HepG2 (cell line): Measurements from ENCODE around the gene CYBC1. TPM values are rescaled to one million over a fixed set of nuclear protein-coding genes. Genes with fewer than 3 reads are reported as not detected.
A peak's percentile ranks its signal among the peaks of the same experiment; 100 is the strongest.

ENCODE experiments used
- HNRNPLL ChIP-seq: fragments of 200-400 bp; formaldehyde crosslinking; IDR thresholded peaks from 2 replicates; pipeline ENCODE4 v1.6.1; 2017; ENCODE audit warnings: mild to moderate bottlenecking, low read depth, low read length; ENCODE audit not compliant: poor library complexity, severe bottlenecking
- MZF1 ChIP-seq: sonication (generic); formaldehyde crosslinking; IDR thresholded peaks from 2 replicates; pipeline ENCODE4 v1.8.1; 2023; ENCODE audit warnings: mild to moderate bottlenecking, missing genetic modification reagents, borderline replicate concordance
- PHF21A ChIP-seq: sonication (generic); formaldehyde crosslinking; IDR thresholded peaks from 2 replicates; pipeline ENCODE4 v1.5.0; 2020; ENCODE audit warnings: mild to moderate bottlenecking, missing genetic modification reagents
- ZSCAN29 ChIP-seq: sonication (generic); formaldehyde crosslinking; conservative IDR thresholded peaks from 2 replicates; pipeline ENCODE4 v1.4.0; 2020; ENCODE audit warnings: mild to moderate bottlenecking, missing genetic modification reagents
- polyA plus RNA-seq, 8 experiments: library from polyadenylated mRNA; depleted of rRNA in 3 of 8; stranded (reverse) in 7 of 8; unstranded in 1 of 8; fragments of >200 nt; fragmentation: Illumina TruSeq in 4 of 8; extraction: Trizol in 4 of 8; gene quantifications; 2 replicates each; pipeline versions ENCODE4 v1.2.1 to v1.2.3, GENCODE V29; 2011 to 2016; ENCODE audit warnings: low read depth in 4 of 8, missing spikeins in 1 of 8, mixed read lengths in 1 of 8; ENCODE audit not compliant: insufficient read depth in 1 of 8
- total RNA-seq, 5 experiments: library from RNA; depleted of rRNA; stranded (reverse); fragments of >200 nt; fragmentation: Illumina TruSeq; extraction: Trizol; gene quantifications; 2 replicates each; pipeline ENCODE4 v1.2.3, GENCODE V29; 2016; ENCODE audit warnings: low read depth in 1 of 5
- TF ChIP-seq, protein P1 (sequence below): IDR thresholded peaks from 2 replicates; pipeline ENCODE4 v1.6.1; 2012; ENCODE audit warnings: low read depth, low read length, improper control_type of control experiment
- TF ChIP-seq, protein P2 (sequence below): sonication (generic); formaldehyde crosslinking; IDR thresholded peaks from 2 replicates; pipeline ENCODE4 v1.4.0; 2020; ENCODE audit warnings: missing genetic modification reagents
- TF ChIP-seq, protein P3 (sequence below): sonication (generic); formaldehyde crosslinking; IDR thresholded peaks from 2 replicates; pipeline ENCODE4 v1.4.0; 2020; ENCODE audit warnings: low read depth, missing genetic modification reagents

The CYBC1 gene
- total and polyA plus RNA-seq, 2 of the 13 experiments (the other 11 are each of a cell fraction or from before 2014, with no cell fraction given): 43.4 to 44.1 TPM

DNA sequence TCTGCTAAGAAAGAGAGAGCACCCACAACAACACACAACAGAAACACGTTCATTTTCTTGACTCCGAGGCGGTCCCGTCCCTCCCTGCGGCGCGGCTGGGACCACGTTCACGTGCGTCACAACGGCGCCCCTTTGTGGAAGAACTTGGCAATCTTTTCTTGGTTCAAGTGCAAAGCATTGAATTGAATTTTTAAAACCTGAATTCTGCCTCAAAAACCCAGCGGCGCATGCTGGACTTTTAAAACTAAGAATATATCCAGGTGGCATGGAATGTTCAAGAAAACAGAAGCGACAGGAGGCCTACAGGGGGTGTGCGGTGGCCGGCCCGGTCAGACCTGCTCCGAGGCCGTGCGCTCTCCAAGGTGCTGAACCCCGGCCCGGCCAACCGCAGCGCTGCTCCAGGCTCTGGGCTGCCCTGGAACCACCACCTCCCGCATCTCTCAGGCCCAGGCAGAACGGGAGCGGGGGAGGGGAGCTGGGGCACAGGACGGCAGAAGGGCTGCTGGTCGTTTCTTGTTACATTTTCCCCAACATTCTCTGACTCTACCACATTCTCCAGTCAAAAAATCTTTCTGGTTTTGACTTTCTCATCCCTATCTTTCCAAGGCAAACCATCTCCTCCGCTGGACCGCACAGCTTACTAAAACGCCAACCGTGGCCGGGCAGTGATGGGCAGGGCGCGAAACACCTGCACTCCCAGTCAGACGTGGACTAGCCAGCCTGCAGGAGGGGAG, 35.8 kb downstream of the CYBC1 start (continued):
- TF ChIP-seq PHF21A (CRISPR knock-in tag) (peak; percentile 77; the same call in 1 of the 2 replicates), MZF1 (CRISPR knock-in tag) (0 out of 2 replicates have a peak, but pooled peaks have one; percentile 65), HNRNPLL (peak; percentile 45), ZSCAN29 (CRISPR knock-in tag) (no peak)
- TF ChIP-seq, protein P1, sequence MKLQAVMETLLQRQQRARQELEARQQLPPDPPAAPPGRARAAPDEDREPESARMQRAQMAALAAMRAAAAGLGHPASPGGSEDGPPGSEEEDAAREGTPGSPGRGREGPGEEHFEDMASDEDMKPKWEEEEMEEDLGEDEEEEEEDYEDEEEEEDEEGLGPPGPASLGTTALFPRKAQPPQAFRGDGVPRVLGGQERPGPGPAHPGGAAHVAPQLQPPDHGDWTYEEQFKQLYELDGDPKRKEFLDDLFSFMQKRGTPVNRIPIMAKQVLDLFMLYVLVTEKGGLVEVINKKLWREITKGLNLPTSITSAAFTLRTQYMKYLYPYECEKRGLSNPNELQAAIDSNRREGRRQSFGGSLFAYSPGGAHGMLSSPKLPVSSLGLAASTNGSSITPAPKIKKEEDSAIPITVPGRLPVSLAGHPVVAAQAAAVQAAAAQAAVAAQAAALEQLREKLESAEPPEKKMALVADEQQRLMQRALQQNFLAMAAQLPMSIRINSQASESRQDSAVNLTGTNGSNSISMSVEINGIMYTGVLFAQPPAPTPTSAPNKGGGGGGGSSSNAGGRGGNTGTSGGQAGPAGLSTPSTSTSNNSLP: no peak
- TF ChIP-seq, protein P2, sequence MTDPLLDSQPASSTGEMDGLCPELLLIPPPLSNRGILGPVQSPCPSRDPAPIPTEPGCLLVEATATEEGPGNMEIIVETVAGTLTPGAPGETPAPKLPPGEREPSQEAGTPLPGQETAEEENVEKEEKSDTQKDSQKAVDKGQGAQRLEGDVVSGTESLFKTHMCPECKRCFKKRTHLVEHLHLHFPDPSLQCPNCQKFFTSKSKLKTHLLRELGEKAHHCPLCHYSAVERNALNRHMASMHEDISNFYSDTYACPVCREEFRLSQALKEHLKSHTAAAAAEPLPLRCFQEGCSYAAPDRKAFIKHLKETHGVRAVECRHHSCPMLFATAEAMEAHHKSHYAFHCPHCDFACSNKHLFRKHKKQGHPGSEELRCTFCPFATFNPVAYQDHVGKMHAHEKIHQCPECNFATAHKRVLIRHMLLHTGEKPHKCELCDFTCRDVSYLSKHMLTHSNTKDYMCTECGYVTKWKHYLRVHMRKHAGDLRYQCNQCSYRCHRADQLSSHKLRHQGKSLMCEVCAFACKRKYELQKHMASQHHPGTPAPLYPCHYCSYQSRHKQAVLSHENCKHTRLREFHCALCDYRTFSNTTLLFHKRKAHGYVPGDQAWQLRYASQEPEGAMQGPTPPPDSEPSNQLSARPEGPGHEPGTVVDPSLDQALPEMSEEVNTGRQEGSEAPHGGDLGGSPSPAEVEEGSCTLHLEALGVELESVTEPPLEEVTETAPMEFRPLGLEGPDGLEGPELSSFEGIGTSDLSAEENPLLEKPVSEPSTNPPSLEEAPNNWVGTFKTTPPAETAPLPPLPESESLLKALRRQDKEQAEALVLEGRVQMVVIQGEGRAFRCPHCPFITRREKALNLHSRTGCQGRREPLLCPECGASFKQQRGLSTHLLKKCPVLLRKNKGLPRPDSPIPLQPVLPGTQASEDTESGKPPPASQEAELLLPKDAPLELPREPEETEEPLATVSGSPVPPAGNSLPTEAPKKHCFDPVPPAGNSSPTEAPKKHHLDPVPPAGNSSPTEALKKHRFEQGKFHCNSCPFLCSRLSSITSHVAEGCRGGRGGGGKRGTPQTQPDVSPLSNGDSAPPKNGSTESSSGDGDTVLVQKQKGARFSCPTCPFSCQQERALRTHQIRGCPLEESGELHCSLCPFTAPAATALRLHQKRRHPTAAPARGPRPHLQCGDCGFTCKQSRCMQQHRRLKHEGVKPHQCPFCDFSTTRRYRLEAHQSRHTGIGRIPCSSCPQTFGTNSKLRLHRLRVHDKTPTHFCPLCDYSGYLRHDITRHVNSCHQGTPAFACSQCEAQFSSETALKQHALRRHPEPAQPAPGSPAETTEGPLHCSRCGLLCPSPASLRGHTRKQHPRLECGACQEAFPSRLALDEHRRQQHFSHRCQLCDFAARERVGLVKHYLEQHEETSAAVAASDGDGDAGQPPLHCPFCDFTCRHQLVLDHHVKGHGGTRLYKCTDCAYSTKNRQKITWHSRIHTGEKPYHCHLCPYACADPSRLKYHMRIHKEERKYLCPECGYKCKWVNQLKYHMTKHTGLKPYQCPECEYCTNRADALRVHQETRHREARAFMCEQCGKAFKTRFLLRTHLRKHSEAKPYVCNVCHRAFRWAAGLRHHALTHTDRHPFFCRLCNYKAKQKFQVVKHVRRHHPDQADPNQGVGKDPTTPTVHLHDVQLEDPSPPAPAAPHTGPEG (CRISPR knock-in tag): peak; percentile 94
- TF ChIP-seq, protein P3, sequence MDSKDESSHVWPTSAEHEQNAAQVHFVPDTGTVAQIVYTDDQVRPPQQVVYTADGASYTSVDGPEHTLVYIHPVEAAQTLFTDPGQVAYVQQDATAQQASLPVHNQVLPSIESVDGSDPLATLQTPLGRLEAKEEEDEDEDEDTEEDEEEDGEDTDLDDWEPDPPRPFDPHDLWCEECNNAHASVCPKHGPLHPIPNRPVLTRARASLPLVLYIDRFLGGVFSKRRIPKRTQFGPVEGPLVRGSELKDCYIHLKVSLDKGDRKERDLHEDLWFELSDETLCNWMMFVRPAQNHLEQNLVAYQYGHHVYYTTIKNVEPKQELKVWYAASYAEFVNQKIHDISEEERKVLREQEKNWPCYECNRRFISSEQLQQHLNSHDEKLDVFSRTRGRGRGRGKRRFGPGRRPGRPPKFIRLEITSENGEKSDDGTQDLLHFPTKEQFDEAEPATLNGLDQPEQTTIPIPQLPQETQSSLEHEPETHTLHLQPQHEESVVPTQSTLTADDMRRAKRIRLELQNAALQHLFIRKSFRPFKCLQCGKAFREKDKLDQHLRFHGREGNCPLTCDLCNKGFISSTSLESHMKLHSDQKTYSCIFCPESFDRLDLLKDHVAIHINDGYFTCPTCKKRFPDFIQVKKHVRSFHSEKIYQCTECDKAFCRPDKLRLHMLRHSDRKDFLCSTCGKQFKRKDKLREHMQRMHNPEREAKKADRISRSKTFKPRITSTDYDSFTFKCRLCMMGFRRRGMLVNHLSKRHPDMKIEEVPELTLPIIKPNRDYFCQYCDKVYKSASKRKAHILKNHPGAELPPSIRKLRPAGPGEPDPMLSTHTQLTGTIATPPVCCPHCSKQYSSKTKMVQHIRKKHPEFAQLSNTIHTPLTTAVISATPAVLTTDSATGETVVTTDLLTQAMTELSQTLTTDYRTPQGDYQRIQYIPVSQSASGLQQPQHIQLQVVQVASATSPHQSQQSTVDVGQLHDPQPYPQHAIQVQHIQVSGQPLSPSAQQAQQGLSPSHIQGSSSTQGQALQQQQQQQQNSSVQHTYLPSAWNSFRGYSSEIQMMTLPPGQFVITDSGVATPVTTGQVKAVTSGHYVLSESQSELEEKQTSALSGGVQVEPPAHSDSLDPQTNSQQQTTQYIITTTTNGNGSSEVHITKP (CRISPR knock-in tag): peak; percentile 70; the same call in 1 of the 2 replicates
